GM23248 (cell line): ENCODE results near the gene TUSC2. TPM values are rescaled to one million over a fixed set of nuclear protein-coding genes. Genes with fewer than 3 reads are reported as not detected.

Source experiments
- DNase-seq: peaks from one replicate; pipeline ENCODE4 v3.0.0-alpha.2; 2015
- H2AFZ ChIP-seq: fragments of 200-600 bp; sonication (generic); 2 replicates; pipeline ENCODE4 v1.6.1; 2016; ENCODE audit warnings: antibody characterized with exemption
- H3F3A ChIP-seq: fragments of 200-600 bp; sonication (generic); 2 replicates; pipeline ENCODE4 v1.6.1; 2016; ENCODE audit warnings: mild to moderate bottlenecking, antibody characterized with exemption, mixed run types; ENCODE audit not compliant: insufficient read depth
- H3K27ac ChIP-seq: fragments of 200-600 bp; sonication (generic); 2 replicates; pipeline ENCODE4 v1.5.1; 2016; ENCODE audit warnings: mild to moderate bottlenecking
- H3K27me3 ChIP-seq: fragments of 200-600 bp; sonication (generic); replicated peaks from 2 replicates; pipeline ENCODE4 v1.6.1; 2016; ENCODE audit warnings: mild to moderate bottlenecking; ENCODE audit not compliant: insufficient read depth
- H3K36me3 ChIP-seq: fragments of 200-600 bp; sonication (generic); 2 replicates; pipeline ENCODE4 v1.6.1; 2016; ENCODE audit warnings: low read depth, mild to moderate bottlenecking
- H3K4me1 ChIP-seq: fragments of 200-600 bp; sonication (generic); 2 replicates; pipeline ENCODE4 v1.6.1; 2016; ENCODE audit warnings: mild to moderate bottlenecking; ENCODE audit not compliant: insufficient read depth
- H3K4me2 ChIP-seq: fragments of 200-600 bp; sonication (generic); one replicate; pipeline ENCODE4 v1.6.1; 2016; ENCODE audit warnings: mild to moderate bottlenecking; ENCODE audit not compliant: unreplicated experiment
- H3K4me3 ChIP-seq: fragments of 200-600 bp; sonication (generic); 2 replicates; pipeline ENCODE4 v1.5.1; 2016; ENCODE audit warnings: mild to moderate bottlenecking
- H3K79me2 ChIP-seq: fragments of 200-600 bp; sonication (generic); 2 replicates; pipeline ENCODE4 v1.6.1; 2016; ENCODE audit warnings: mild to moderate bottlenecking; ENCODE audit not compliant: insufficient read depth
- H3K9ac ChIP-seq: fragments of 200-600 bp; sonication (generic); 2 replicates; pipeline ENCODE4 v1.6.1; 2016; ENCODE audit warnings: mild to moderate bottlenecking
- H3K9me2 ChIP-seq: fragments of 200-600 bp; sonication (generic); 2 replicates; pipeline ENCODE4 v1.6.1; 2016; ENCODE audit warnings: mixed run types, mild to moderate bottlenecking, moderate library complexity; ENCODE audit not compliant: insufficient read depth
- H3K9me3 ChIP-seq: fragments of 200-600 bp; sonication (generic); one replicate; pipeline ENCODE4 v1.6.1; 2017; ENCODE audit warnings: low read depth
- H4K20me1 ChIP-seq: fragments of 200-600 bp; sonication (generic); 2 replicates; pipeline ENCODE4 v1.6.0; 2016; ENCODE audit not compliant: insufficient read depth
- EZH2 ChIP-seq: fragments of 200-600 bp; sonication (generic); IDR thresholded peaks from 2 replicates; pipeline ENCODE4 v1.6.1; 2018; ENCODE audit warnings: antibody characterized with exemption, mild to moderate bottlenecking; ENCODE audit not compliant: insufficient read depth, poor library complexity, severe bottlenecking
- EZH2phosphoT487 ChIP-seq: fragments of 200-600 bp; sonication (generic); IDR thresholded peaks from 2 replicates; pipeline ENCODE4 v1.6.1; 2018; ENCODE audit warnings: antibody characterized with exemption, moderate library complexity, mild to moderate bottlenecking, low read depth; ENCODE audit not compliant: insufficient read depth
- WGBS, 2 experiments: methylation state at CpG; one replicate each; pipeline ENCODE4 v1.1.6; 2015 to 2017; ENCODE audit warnings: low lambda C conversion rate in 2 of 2, low coverage in 1 of 2; ENCODE audit errors: missing lambda C conversion rate in 2 of 2; 5-methylcytosine and 5-hydroxymethylcytosine counted together
- in situ Hi-C: fragments of 300-500 bp; cut with MboI; formaldehyde crosslinking; loops from 2 replicates; pipeline ENCODE4 v1.15.0; 2020
- polyA plus RNA-seq: library from polyadenylated mRNA; unstranded; fragments of >200 nt; fragmentation: Nextera tagmentation; extraction: Ambion mirVana; gene quantifications from 2 replicates; pipeline ENCODE4 v1.2.1, GENCODE V29; 2016
- total RNA-seq: library from RNA; depleted of rRNA; stranded (reverse); fragments of >200 nt; shearing (Covaris generic); gene quantifications from 2 replicates; pipeline ENCODE4 v1.2.3, GENCODE V29; 2014; rRNA removed

Gene TUSC2
- total and polyA plus RNA-seq, 2 experiments from 2014 or later = 32.5 to 46.5 TPM

DNA sequence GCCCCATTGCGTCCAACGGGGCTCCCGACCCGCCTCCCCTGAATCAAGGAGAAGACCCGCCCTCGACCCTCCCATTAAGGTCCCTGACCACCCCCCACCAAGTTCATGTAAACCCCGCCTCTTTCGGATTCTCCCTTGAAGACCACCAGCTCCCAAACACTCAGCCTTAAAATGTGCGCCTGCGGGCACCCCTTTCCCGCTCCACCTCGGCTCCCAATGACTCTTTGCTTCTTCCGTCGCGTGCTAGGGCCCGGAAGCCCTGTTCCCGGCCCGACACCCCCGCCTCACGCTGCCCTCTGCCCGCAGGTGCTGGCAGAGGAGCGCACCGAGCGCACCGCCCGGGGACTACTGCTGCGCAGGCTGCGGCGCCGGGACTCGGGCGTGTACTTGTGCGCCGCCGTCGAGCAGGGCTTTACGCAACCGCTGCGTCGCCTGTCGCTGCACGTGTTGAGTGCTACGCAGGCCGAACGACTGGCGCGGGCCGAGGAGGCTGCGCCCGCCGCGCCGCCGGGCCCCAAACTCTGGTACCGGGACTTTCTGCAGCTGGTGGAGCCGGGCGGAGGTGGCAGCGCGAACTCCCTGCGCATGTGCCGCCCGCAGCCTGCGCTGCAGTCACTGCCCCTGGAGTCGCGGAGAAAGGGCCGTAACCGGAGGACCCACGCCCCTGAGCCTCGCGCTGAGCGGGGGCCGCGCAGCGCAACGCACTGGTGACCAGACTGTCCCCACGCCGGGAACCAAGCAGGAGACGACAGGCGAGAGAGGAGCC is 51.8 kb downstream of the TUSC2 start:
- 85 to 89% methylated on average over 48 to 79 of the region's 79 CpGs for WGBS, 2 experiments
- TF ChIP-seq EZH2phosphoT487 = no peak
- TF ChIP-seq EZH2 = no peak
- no peak overlapping the region for H3K9ac ChIP-seq
- no peaks in the 10 kb centered on the region for H3K79me2 ChIP-seq
- no peaks in the 10 kb centered on the region for H3F3A ChIP-seq
- H3K27ac ChIP-seq = no peak overlapping the region
- H3K36me3 ChIP-seq = no peaks in the 10 kb centered on the region
- no peak overlapping the region for H3K4me3 ChIP-seq
- no peak overlapping the region for H3K4me2 ChIP-seq
- no peak overlapping the region for H2AFZ ChIP-seq
- H3K4me1 ChIP-seq = no peaks in the 10 kb centered on the region
- H3K9me2 ChIP-seq = no peaks in the 10 kb centered on the region
- DNase-seq = no peak
- no peaks in the 10 kb centered on the region for H3K27me3 ChIP-seq
- in situ Hi-C loops = no loop called here
- H3K9me3 ChIP-seq = no peaks in the 10 kb centered on the region
- no peaks in the 10 kb centered on the region for H4K20me1 ChIP-seq

DNA sequence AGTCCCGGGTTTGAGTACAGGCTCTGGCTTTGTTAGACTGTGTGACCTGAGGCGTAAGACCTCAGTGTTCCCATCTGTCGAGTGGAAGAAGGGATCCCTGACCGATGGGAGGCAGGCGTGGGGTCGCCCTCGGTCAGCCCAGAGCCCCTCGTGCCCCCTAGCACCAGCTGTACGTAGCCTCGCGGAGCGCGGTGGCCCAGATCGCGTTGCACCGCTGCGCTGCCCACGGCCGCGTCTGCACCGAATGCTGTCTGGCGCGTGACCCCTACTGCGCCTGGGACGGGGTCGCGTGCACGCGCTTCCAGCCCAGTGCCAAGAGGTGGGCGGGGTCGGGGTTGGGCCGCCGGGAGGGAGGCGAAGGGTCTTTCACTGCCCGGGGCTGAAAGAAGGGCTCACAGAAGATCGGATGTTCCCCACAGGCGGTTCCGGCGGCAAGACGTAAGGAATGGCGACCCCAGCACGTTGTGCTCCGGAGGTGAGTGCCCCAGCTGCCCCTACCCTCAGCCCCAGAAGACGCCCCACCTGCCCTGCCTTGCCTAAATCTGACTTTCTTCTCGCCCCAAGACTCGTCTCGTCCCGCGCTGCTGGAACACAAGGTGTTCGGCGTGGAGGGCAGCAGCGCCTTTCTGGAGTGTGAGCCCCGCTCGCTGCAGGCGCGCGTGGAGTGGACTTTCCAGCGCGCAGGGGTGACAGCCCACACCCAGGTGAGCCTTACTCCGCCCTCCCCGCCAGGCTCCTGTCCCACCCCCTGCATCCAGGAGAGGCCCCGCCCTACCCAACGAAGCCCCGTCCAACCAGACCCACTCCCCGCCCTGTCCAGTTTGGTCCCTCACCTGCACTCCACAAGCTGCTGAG is 52.7 kb downstream of the TUSC2 start:
- no peaks in the 10 kb centered on the region for H3K79me2 ChIP-seq
- H3K9me2 ChIP-seq = no peaks in the 10 kb centered on the region
- no peaks in the 10 kb centered on the region for H3K9me3 ChIP-seq
- DNase-seq = no peak
- H3K27me3 ChIP-seq = no peaks in the 10 kb centered on the region
- H3K4me1 ChIP-seq = peaks cover 2% of the 10 kb centered on the region
- H3K36me3 ChIP-seq = no peaks in the 10 kb centered on the region
- TF ChIP-seq EZH2 = no peak
- no peak for TF ChIP-seq EZH2phosphoT487
- H4K20me1 ChIP-seq = no peaks in the 10 kb centered on the region
- no peak overlapping the region for H3K27ac ChIP-seq
- H3K9ac ChIP-seq = no peak overlapping the region
- H3F3A ChIP-seq = no peaks in the 10 kb centered on the region
- H3K4me3 ChIP-seq = no peak overlapping the region
- in situ Hi-C loops = no loop called here
- H3K4me2 ChIP-seq = no peak overlapping the region
- no peak overlapping the region for H2AFZ ChIP-seq
- WGBS, 2 experiments = 87 to 94% methylated on average over 23 to 65 of the region's 65 CpGs

Other genes with a start within 250 kb of the TUSC2 start
- 86.1 and 152 TPM in 2 replicates for gene RBM5, start 239.3 kb downstream of the TUSC2 start, total RNA-seq
- gene RBM5, start 239.3 kb downstream of the TUSC2 start, polyA plus RNA-seq = 44.5 and 55.0 TPM in 2 replicates
- 3.2 and 3.5 TPM in 2 replicates for gene SEMA3F, start 172.9 kb downstream of the TUSC2 start, total RNA-seq
- 0.25 and 0.54 TPM in 2 replicates for gene SEMA3F, start 172.9 kb downstream of the TUSC2 start, polyA plus RNA-seq
- gene GNAT1, start 136.6 kb downstream of the TUSC2 start, total RNA-seq = not detected in 2 replicates
- not detected in 2 replicates for gene GNAT1, start 136.6 kb downstream of the TUSC2 start, polyA plus RNA-seq
- gene SLC38A3, start 123.0 kb downstream of the TUSC2 start, total RNA-seq = under 0.01 TPM in 1 of 2 replicates, not detected in the other
- 0.36 and 0.93 TPM in 2 replicates for gene SLC38A3, start 123.0 kb downstream of the TUSC2 start, polyA plus RNA-seq
- 393 and 427 TPM in 2 replicates for gene GNAI2, start 92.0 kb downstream of the TUSC2 start, total RNA-seq
- 424 and 426 TPM in 2 replicates for gene GNAI2, start 92.0 kb downstream of the TUSC2 start, polyA plus RNA-seq
- gene SEMA3B, start 59.1 kb downstream of the TUSC2 start, total RNA-seq = 8.8 and 13.3 TPM in 2 replicates
- 7.6 and 8.4 TPM in 2 replicates for gene SEMA3B, start 59.1 kb downstream of the TUSC2 start, polyA plus RNA-seq
- gene LSMEM2, start 49.1 kb downstream of the TUSC2 start, total RNA-seq = not detected in 2 replicates
- not detected in 2 replicates for gene LSMEM2, start 49.1 kb downstream of the TUSC2 start, polyA plus RNA-seq
- gene IFRD2, start 35.8 kb downstream of the TUSC2 start, total RNA-seq = 86.6 and 90.2 TPM in 2 replicates
- gene IFRD2, start 35.8 kb downstream of the TUSC2 start, polyA plus RNA-seq = 85.4 and 90.6 TPM in 2 replicates
- 3.0 and 9.6 TPM in 2 replicates for gene HYAL3, start 28.8 kb downstream of the TUSC2 start, total RNA-seq
- 5.7 and 7.6 TPM in 2 replicates for gene HYAL3, start 28.8 kb downstream of the TUSC2 start, polyA plus RNA-seq
- 7.8 and 10.2 TPM in 2 replicates for gene NAA80, start 28.8 kb downstream of the TUSC2 start, total RNA-seq
- 10.8 and 11.1 TPM in 2 replicates for gene NAA80, start 28.8 kb downstream of the TUSC2 start, polyA plus RNA-seq
- 0.51 TPM in 1 of 2 replicates, not detected in the other for gene HYAL1, start 24.6 kb downstream of the TUSC2 start, total RNA-seq
- 0.09 and 0.20 TPM in 2 replicates for gene HYAL1, start 24.6 kb downstream of the TUSC2 start, polyA plus RNA-seq
- 47.8 and 48.0 TPM in 2 replicates for gene HYAL2, start 5.5 kb downstream of the TUSC2 start, total RNA-seq
- gene HYAL2, start 5.5 kb downstream of the TUSC2 start, polyA plus RNA-seq = 33.6 and 35.8 TPM in 2 replicates
- 57.5 and 68.7 TPM in 2 replicates for gene RASSF1, start 12.6 kb upstream of the TUSC2 start, total RNA-seq
- gene RASSF1, start 12.6 kb upstream of the TUSC2 start, polyA plus RNA-seq = 56.4 and 59.0 TPM in 2 replicates
- gene ZMYND10, start 17.5 kb upstream of the TUSC2 start, total RNA-seq = 1.5 TPM in 1 of 2 replicates, not detected in the other
- gene ZMYND10, start 17.5 kb upstream of the TUSC2 start, polyA plus RNA-seq = 0.61 and 0.90 TPM in 2 replicates
- 17.9 and 20.2 TPM in 2 replicates for gene NPRL2, start 22.6 kb upstream of the TUSC2 start, total RNA-seq
- gene NPRL2, start 22.6 kb upstream of the TUSC2 start, polyA plus RNA-seq = 22.9 and 28.9 TPM in 2 replicates
- gene CYB561D2, start 22.6 kb upstream of the TUSC2 start, total RNA-seq = 29.0 and 37.7 TPM in 2 replicates
- 28.3 and 31.5 TPM in 2 replicates for gene CYB561D2, start 22.6 kb upstream of the TUSC2 start, polyA plus RNA-seq
- 68.4 and 95.4 TPM in 2 replicates for gene TMEM115, start 31.3 kb upstream of the TUSC2 start, total RNA-seq
- 73.1 and 78.1 TPM in 2 replicates for gene TMEM115, start 31.3 kb upstream of the TUSC2 start, polyA plus RNA-seq
- gene CACNA2D2, start 175.4 kb upstream of the TUSC2 start, total RNA-seq = not detected in 2 replicates
- not detected in 2 replicates for gene CACNA2D2, start 175.4 kb upstream of the TUSC2 start, polyA plus RNA-seq
- gene C3orf18, start 239.5 kb upstream of the TUSC2 start, total RNA-seq = 17.4 and 36.8 TPM in 2 replicates
- gene C3orf18, start 239.5 kb upstream of the TUSC2 start, polyA plus RNA-seq = 17.3 and 19.3 TPM in 2 replicates
- gene HEMK1, start 241.3 kb upstream of the TUSC2 start, total RNA-seq = 15.8 and 15.9 TPM in 2 replicates
- 17.3 and 18.4 TPM in 2 replicates for gene HEMK1, start 241.3 kb upstream of the TUSC2 start, polyA plus RNA-seq